Neural crest cell (in vitro differentiated cells): Measurements from ENCODE around the gene DIAPH2. TPM values are rescaled to one million over a fixed set of nuclear protein-coding genes. Genes with fewer than 3 reads are reported as not detected.
A peak's percentile ranks its signal among the peaks of the same experiment; 100 is the strongest.

ENCODE experiments used
- DNase-seq: peaks from one replicate; pipeline ENCODE4 v3.0.0; 2021; ENCODE audit warnings: low read depth, mixed read lengths, low spot score
- H3K27ac Mint-ChIP-seq: one replicate; pipeline ENCODE4 v1.8.0; 2021; ENCODE audit warnings: mild to moderate bottlenecking, mixed read lengths; ENCODE audit not compliant: unreplicated experiment
- H3K27me3 Mint-ChIP-seq: 2 replicates; pipeline ENCODE4 v1.8.0; 2021; ENCODE audit warnings: low read depth, mild to moderate bottlenecking, mixed read lengths
- H3K36me3 Mint-ChIP-seq: 2 replicates; pipeline ENCODE4 v1.8.0; 2021; ENCODE audit warnings: low read depth, mild to moderate bottlenecking, mixed read lengths
- H3K4me1 Mint-ChIP-seq: 2 replicates; pipeline ENCODE4 v1.8.0; 2021; ENCODE audit warnings: mixed read lengths
- H3K4me3 Mint-ChIP-seq: one replicate; pipeline ENCODE4 v1.8.0; 2021; ENCODE audit warnings: mild to moderate bottlenecking, mixed read lengths
- H3K9me3 Mint-ChIP-seq: 2 replicates; pipeline ENCODE4 v1.8.0; 2021; ENCODE audit warnings: mixed read lengths
- total RNA-seq: library from RNA; stranded (reverse); gene quantifications from 2 replicates; pipeline ENCODE4 v1.2.1, GENCODE V29; 2021
- TF ChIP-seq, protein P1 (sequence below): fragments of 200-600 bp; sonication (generic); conservative IDR thresholded peaks from 2 replicates; pipeline ENCODE4 v1.5.0; 2021; ENCODE audit warnings: antibody characterized with exemption, mild to moderate bottlenecking

Gene DIAPH2
- total RNA-seq, 1 donor from 2014 or later = 8.4 TPM

DNA sequence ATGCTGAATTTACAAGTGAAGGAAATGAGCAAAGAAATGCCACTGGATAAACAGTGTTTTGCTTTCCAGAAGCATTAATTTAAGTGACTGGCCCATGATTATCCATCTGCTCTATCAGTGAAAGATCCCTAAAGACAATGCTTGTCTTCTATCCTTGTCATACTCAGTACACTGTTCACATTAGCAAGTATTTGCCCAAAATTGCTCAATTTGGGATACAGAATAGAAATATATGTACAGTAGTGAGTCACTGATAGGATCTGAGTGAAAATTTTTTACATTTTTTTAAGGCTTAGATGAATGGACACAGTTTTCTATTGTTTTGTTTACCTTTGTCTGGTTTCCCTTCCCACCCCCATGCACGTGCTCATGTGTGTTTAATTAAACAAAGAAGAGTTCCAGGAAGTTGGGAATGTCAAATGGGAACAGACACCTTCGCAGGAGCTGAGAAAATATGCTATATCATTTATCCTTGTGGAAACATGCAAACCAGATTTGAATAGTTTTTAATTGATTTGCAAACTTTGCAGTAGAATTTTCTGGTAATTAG lies 855.4 kb downstream of the DIAPH2 start:
- DNase-seq = no peak
- no peak overlapping the region for H3K27ac Mint-ChIP-seq
- no peaks in the 10 kb centered on the region for H3K9me3 Mint-ChIP-seq
- H3K4me3 Mint-ChIP-seq = no peak overlapping the region
- no peaks in the 10 kb centered on the region for H3K27me3 Mint-ChIP-seq
- TF ChIP-seq, protein P1, sequence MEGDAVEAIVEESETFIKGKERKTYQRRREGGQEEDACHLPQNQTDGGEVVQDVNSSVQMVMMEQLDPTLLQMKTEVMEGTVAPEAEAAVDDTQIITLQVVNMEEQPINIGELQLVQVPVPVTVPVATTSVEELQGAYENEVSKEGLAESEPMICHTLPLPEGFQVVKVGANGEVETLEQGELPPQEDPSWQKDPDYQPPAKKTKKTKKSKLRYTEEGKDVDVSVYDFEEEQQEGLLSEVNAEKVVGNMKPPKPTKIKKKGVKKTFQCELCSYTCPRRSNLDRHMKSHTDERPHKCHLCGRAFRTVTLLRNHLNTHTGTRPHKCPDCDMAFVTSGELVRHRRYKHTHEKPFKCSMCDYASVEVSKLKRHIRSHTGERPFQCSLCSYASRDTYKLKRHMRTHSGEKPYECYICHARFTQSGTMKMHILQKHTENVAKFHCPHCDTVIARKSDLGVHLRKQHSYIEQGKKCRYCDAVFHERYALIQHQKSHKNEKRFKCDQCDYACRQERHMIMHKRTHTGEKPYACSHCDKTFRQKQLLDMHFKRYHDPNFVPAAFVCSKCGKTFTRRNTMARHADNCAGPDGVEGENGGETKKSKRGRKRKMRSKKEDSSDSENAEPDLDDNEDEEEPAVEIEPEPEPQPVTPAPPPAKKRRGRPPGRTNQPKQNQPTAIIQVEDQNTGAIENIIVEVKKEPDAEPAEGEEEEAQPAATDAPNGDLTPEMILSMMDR = no peak
- no peaks in the 10 kb centered on the region for H3K4me1 Mint-ChIP-seq
- H3K36me3 Mint-ChIP-seq = no peaks in the 10 kb centered on the region

DNA sequence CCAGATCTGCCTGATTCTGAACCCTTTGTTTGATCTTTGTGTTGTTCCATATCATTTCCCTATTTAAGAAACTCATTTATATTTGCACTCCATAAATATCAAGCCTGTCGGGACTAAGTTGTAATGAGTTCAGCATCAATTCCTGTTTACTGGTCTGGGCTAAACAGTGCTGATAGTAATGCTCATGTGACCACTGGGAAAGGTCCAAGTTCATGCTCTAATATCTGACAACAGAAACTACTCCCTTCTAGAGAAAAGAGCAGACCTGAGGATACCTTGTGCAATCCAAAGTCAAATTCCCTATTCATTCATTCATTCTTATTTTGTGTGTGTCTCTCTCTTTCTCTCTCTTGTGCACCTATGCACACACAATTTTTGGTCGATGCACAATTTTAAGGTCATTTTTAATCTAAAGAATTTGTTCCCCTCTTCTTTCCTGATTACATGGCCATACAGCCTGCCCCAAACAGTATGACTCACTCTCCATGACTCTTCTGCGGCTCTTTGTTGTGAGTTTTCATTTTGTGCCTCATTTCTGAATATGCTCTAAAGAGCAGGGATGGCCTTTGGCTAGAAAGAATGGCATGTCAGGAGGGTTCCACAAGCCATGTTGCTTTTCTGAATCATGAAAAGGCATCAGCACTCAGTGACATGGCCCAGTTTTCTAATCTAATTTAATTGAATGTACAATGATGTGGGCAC lies 863.4 kb downstream of the DIAPH2 start:
- Mint-ChIP-seq H3K36me3 (no peaks in the 10 kb centered on the region), H3K27ac (peak overlapping the region; percentile 85), H3K4me1 (peaks cover 6% of the 10 kb centered on the region), H3K9me3 (no peaks in the 10 kb centered on the region), H3K27me3 (no peaks in the 10 kb centered on the region), H3K4me3 (no peak overlapping the region)
- TF ChIP-seq, protein P1 = no peak
- no peak for DNase-seq

- no peak for DNase-seq
- peaks cover 6% of the 10 kb centered on the region for H3K4me1 Mint-ChIP-seq
- no peak overlapping the region for H3K4me3 Mint-ChIP-seq
- TF ChIP-seq, protein P1 = no peak
- H3K9me3 Mint-ChIP-seq = peaks cover 1% of the 10 kb centered on the region
- no peak overlapping the region for H3K27ac Mint-ChIP-seq
- peaks cover under 1% of the 10 kb centered on the region for H3K36me3 Mint-ChIP-seq
- H3K27me3 Mint-ChIP-seq = no peaks in the 10 kb centered on the region
Measured at GRCh38 chrX:97551821-97552220, 867.2 kb downstream of the DIAPH2 start.

- H3K4me1 Mint-ChIP-seq = no peaks in the 10 kb centered on the region
- DNase-seq = no peak
- no peaks in the 10 kb centered on the region for H3K27me3 Mint-ChIP-seq
- no peak overlapping the region for H3K27ac Mint-ChIP-seq
- H3K9me3 Mint-ChIP-seq = peaks cover 3% of the 10 kb centered on the region
- TF ChIP-seq, protein P1 = no peak
- H3K36me3 Mint-ChIP-seq = peaks cover 2% of the 10 kb centered on the region
- no peak overlapping the region for H3K4me3 Mint-ChIP-seq
Measured at GRCh38 chrX:97553833-97554232, 869.2 kb downstream of the DIAPH2 start.

DNA sequence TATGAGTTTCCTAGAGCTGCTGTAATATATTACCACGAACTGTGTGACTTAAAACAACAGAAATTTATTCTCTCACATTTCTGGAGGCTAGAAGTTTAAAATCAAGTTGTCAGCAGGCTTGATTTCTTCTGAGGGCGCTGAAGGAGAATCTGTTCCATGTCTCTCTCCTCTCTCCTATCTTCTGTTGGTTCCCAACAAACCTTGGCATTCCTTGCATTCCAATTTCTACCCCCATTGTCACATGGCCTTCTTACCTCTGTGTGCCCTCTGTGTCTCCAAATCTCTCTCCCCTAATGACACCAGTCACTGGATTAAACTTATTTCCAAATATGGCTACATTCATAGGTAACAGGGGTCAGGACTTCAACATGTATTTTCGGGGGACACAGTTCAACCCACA lies 871.7 kb downstream of the DIAPH2 start:
- Mint-ChIP-seq H3K4me3 (no peak overlapping the region), H3K4me1 (no peaks in the 10 kb centered on the region), H3K27me3 (no peaks in the 10 kb centered on the region), H3K27ac (no peak overlapping the region), H3K36me3 (peaks cover 2% of the 10 kb centered on the region), H3K9me3 (peaks cover 8% of the 10 kb centered on the region)
- TF ChIP-seq, protein P1 = no peak
- DNase-seq = no peak
